ENCODE data around the gene LMF1.

Gene LMF1

GRCh38 chr16:970766-971581 is at the start of gene LMF1:
Gene LMF1, minus strand, starts transcription at chr16:970984. Its CDS starts 4 bp downstream, at chr16:970980.
- DNase-seq = peak; percentile 97

DNA sequence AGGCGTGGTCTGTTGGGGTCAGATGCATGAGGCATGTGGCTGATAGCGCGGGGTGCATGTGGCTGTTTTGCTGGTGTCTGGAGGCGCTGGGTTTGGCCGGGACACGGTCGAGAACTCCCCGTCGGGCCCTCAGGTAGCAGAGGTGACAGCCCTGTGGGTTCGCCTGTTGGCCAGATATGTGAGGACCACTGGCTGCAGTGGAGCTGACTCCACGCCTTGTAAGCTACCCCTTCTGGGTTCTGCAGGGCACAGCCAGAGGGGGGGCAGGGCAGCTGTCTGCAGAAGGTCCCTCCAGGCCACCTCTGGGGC is 49.3 kb upstream of the LMF1 start:
- no peak for DNase-seq

DNA sequence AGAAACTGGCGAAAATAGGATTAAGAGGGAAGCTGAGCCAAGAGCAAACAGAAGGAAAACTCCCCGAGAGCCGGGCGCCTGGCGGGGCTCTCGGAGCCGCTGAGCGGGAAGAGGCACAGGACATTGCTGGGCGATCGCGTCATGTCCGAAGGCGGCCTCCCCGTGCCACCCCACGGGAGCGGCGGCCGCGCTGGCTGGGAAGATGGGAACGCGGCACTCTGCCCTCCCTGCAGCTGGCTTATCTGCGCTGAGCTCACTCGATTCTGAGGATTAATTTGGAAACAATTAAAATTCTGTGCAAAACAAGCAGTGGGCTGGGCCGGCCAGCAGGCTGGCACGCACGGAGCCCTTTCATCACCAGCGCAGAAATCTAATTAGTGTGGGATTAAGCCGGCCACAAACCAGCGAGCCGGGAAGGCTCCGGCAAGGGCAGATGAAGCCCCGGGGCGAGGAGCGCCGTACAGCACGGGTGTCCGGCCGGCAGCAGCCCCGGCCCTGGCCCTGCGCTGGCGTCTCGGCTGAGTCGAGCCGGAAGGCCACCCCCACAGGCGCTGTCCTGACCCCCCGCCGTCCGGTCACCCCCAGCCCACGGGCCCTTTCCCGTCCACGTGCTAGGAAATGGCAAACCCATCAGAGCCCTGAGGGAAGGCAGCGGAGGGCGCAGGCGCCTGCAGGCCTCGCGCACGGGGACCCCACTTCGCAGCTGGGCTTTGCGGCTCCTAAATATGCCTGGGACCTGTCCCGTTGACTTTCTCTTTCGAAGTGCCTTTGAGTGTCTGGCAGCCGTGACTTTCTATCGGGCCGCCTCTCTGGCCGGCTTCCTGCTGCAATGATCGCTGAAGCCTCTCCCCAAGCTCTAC is 48.7 kb upstream of the LMF1 start:
- no peak for DNase-seq

- no peak for DNase-seq
Observed at GRCh38 chr16:1018447-1019198, 47.8 kb upstream of the LMF1 start.

DNA sequence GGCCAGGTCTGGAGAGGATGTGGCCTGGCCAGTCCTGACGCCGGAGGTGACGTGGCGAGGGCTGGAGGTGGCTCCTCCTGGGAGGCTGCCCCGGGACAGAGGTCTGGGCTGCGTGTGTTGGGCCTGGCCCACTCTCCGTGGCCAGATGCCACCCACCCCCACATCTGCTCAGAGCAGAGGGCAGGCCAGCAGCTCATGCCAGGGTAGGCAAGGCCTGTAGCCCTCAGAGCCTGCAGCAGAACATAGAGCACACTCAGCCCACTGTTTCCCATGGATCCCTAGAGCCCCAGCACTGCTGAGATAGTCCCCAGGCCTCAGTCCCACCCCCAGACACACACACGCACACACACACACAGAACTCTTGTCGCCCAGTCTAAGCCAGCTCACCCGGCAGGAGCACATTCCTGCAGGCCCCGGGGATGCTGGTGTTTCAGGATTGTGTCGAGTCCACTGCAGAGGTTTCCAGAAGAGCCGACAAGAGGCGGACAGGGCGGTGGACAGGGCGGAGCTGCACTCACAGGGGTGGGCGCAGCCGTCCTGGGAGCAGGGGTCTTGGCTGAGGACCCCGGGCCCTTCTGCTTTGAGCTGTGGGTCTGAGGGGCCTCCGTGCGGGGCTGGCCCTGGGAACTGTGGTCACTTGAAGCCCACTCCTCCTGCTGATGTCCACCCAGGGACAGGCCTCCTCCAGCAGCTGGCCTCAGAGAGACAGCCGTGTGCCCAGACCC is 44.1 kb upstream of the LMF1 start:
- no peak for DNase-seq

DNA sequence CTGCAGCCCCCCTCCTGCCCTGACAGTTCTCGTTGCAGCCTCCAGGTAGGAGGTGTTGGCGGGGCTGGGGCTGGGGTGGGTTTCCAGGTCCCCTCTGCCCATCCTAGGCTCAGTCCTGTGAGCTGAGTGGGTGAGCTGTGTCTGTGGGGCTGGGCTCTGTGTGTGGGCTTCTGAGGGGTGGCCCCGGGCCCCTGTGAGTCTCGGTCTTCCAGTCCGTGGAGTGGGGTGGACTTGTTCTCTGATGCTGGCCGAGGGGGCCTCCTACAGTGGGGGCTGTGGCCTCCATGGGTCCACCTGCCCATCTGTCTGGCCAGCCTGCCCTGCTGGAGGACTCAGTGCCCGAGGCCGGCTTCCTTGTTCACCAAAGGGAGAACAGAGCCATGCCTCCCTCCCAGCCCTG is 43.4 kb upstream of the LMF1 start:
- DNase-seq = no peak

GRCh38 chr16:1013593-1013900 is 42.8 kb upstream of the LMF1 start:
- DNase-seq = no peak

- no peak for DNase-seq
Observed at GRCh38 chr16:1012722-1013592, 42.2 kb upstream of the LMF1 start.

DNA sequence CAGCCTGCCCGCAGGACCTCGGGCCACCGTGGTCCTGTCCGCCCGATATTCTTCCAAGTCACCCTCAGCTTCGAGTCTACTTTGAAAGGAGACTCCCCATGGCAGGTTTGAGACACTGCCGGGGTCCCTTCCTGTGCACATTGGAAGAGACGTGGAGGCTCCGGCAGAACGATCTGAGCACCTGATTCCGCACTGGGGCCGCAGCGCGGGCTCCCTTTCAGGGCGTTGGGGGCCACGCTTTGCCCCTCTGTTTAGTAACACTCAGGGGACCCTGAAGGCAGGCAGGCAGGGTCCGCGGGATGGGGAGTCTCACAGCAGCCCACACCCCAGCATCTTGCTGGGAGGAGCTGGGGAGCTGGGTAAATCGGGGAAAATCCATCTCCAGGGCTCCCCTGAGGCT is 41.4 kb upstream of the LMF1 start:
- no peak for DNase-seq

DNA sequence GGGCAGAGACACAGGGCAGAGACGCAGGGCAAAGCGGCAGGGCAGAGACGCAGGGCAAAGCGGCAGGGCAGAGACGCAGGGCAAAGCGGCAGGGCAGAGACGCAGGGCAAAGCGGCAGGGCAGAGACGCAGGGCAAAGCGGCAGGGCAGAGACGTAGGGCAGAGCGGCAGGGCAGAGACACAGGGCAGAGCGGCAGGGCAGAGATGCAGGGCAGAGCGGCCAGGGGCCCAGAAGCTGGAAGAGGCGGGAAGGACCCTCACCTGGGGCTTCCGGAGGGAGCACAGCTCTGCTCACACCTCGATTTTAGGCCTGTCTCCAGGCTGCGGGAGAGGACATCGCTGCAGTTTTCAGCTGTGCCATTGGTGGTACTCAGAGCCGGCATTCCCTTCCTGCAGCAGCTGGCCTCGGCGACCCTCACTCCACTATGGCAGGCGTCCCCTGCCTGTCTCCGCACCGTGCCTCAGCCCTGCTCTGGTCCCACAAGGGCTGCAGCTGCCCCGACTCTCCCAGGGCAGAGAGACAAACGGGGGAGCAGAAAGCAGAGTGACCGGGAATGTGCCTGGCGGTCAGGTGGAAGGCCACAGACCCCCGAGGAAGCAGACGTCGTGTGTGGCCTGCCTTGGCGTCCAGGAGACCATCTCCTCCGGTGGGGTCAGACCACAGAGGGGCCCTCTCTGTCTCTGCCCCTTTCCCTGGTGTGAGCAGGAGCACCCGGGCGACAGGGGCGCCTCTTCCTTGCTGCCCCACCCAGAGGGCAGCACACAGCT is 40.7 kb upstream of the LMF1 start:
- no peak for DNase-seq

GRCh38 chr16:1010815-1011214 is 40.0 kb upstream of the LMF1 start:
- DNase-seq = no peak

DNA sequence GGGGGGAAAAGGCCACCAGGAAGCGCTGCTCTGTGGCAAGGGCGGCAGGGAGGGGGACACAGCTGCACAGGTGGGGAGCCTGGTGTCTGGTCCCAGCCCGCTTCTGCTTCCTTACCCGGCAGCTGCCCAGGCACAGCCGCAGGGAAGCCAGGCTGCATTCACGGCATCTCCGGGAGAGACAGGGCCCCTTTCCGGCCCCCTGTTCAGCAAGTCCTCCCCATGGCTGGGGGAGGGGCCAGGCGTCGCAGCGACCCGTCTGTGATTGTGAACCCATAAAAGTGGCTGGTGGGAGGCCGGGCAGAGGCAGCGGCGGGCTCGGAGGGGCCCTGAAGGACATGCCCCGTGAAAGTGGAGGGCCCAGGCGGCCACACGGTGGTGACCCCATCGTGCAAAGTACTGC is 39.5 kb upstream of the LMF1 start:
- no peak for DNase-seq

DNA sequence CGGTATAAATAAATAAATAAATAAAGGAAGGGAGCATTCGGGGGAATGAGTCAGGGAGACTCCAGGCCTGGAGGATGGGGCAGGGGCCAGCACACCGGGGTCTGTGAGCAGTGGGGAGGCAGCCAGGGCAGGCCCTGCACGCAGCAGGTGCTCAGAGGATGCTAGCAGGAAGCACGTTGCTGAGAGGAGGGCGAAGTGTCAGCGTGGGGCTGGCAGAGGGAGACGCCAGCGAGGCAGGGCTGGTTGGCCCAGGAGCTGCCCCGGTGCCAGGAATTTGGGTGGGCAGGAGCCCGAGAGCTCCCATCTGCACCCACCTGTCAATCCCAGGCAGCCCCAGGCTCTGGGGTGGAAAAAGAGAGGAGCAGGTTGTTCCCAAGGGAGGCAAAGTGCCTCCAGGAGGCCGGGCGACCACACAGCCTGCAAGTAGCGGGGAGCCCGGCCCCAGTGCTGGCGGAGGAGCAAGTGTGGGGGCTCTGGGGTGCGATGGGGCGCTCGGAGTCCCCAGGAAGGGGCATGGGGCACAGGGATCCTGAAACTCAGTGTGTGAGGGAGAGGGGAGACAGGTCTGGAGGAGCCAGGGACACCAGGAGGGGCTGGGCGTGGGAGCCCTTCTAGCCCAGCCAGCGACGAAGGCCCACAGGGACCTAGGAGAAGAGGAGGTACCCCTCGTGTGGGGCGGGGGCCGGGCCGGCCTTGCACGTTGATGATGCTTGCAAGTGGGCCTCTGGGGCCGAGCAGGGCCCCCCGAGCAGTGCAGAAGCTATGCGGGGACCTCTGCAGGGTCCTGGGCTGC is 38.8 kb upstream of the LMF1 start:
- no peak for DNase-seq

DNA sequence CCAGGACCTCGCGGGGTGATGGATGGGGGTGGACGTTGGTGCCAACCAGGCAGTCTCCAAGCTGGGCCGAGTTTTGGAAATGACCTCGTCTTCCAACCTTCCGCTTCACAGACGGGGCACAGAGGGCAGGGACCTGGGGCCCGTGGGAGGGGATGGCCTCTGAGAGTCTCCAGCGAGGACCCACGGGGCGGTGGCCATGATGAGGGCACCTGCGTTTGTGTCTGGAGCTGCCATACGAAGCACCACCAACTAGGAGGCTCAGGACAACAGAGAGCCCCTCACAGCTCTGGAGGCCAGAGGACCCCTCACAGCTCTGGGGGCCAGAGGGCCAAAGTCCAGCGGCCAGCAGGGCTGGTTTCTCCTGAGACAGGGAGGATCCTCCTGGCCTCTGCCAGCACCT is 37.3 kb upstream of the LMF1 start:
- no peak for DNase-seq

DNA sequence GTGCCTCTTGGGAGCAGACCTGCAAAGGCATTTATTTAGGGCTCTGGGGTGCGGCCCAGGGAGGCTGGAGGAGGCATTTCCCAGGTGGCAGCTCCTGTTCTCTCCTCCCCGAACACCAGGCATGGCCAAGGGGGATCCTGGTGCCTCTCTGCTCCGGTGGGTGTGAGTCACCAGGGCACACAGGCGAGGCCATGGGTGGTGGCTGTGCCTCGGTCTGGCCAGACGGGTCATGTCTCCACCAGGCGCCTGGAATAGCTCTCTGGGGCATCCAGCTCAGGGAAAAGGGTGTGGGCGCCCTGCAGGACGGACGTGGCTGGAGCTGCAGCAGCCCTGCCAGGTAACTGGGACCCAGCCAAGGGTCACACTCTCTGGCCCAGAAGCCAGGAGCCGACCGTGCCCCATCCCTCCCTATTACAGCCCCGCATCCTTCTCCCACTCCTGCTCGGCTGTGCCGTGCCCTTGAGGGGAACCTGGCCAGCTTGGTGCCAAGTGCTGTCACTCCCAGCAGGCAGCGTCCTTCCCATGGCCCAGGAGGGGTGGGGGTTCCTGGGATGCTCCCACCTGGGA is 36.6 kb upstream of the LMF1 start:
- DNase-seq = no peak

GRCh38 chr16:1006781-1007180 is 36.0 kb upstream of the LMF1 start:
- no peak for DNase-seq

- DNase-seq = no peak
Observed at GRCh38 chr16:1005286-1005685, 34.5 kb upstream of the LMF1 start.

- DNase-seq = peak; percentile 60
Observed at GRCh38 chr16:1003391-1004347, 32.9 kb upstream of the LMF1 start.

All from CD4-positive, alpha-beta T cell treated with Interleukin-10 for 1 hour (primary cell).